ENCODE results near the gene CENPC.

CENPC gene

DNA sequence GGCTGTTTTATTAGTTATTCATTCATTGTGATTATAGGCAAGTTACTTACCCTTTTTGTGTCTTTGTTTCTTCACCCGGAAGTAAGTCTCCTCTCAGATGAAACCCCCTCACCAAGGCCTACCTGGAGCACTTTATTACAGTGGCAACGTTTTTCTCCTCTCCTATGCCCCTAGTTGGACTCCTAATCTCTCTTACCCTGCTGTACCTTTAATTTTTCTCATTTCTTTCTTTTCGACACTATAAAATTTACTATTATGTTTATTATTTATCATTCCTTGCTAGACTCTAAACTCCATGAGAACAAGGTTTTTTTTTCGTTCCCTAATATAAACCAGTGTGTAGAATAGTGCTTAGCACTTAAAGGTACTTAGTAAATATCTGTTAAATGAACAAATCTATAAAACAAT lies 30.8 kb upstream of the CENPC start:
- no peak for ATAC-seq
- no peak for TF ChIP-seq ESRRG (CRISPR knock-in tag; IDR thresholded peaks at IDR 0.05)
- TF ChIP-seq, protein P1, sequence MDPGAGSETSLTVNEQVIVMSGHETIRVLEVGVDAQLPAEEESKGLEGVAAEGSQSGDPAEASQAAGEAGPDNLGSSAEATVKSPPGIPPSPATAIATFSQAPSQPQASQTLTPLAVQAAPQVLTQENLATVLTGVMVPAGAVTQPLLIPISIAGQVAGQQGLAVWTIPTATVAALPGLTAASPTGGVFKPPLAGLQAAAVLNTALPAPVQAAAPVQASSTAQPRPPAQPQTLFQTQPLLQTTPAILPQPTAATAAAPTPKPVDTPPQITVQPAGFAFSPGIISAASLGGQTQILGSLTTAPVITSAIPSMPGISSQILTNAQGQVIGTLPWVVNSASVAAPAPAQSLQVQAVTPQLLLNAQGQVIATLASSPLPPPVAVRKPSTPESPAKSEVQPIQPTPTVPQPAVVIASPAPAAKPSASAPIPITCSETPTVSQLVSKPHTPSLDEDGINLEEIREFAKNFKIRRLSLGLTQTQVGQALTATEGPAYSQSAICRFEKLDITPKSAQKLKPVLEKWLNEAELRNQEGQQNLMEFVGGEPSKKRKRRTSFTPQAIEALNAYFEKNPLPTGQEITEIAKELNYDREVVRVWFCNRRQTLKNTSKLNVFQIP (CRISPR knock-in tag; IDR thresholded peaks at IDR 0.05; ENCODE audit: borderline replicate concordance, low read depth), result no peak
- no peak for TF ChIP-seq OSR1 (CRISPR knock-in tag; IDR thresholded peaks at IDR 0.05)
- no peak for TF ChIP-seq RARB (CRISPR knock-in tag; IDR thresholded peaks at IDR 0.05)
- TF ChIP-seq, protein P2, sequence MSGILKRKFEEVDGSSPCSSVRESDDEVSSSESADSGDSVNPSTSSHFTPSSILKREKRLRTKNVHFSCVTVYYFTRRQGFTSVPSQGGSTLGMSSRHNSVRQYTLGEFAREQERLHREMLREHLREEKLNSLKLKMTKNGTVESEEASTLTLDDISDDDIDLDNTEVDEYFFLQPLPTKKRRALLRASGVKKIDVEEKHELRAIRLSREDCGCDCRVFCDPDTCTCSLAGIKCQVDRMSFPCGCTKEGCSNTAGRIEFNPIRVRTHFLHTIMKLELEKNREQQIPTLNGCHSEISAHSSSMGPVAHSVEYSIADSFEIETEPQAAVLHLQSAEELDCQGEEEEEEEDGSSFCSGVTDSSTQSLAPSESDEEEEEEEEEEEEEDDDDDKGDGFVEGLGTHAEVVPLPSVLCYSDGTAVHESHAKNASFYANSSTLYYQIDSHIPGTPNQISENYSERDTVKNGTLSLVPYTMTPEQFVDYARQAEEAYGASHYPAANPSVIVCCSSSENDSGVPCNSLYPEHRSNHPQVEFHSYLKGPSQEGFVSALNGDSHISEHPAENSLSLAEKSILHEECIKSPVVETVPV (CRISPR knock-in tag; IDR thresholded peaks at IDR 0.05), result no peak
- TF ChIP-seq, protein P3, sequence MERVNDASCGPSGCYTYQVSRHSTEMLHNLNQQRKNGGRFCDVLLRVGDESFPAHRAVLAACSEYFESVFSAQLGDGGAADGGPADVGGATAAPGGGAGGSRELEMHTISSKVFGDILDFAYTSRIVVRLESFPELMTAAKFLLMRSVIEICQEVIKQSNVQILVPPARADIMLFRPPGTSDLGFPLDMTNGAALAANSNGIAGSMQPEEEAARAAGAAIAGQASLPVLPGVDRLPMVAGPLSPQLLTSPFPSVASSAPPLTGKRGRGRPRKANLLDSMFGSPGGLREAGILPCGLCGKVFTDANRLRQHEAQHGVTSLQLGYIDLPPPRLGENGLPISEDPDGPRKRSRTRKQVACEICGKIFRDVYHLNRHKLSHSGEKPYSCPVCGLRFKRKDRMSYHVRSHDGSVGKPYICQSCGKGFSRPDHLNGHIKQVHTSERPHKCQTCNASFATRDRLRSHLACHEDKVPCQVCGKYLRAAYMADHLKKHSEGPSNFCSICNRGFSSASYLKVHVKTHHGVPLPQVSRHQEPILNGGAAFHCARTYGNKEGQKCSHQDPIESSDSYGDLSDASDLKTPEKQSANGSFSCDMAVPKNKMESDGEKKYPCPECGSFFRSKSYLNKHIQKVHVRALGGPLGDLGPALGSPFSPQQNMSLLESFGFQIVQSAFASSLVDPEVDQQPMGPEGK (CRISPR knock-in tag; IDR thresholded peaks at IDR 0.05; ENCODE audit: borderline replicate concordance), result no peak
- no peak for TF ChIP-seq ARNTL (CRISPR knock-in tag; IDR thresholded peaks at IDR 0.05; ENCODE audit: borderline replicate concordance, low read depth)
- TF ChIP-seq ZFP3 (CRISPR knock-in tag; IDR thresholded peaks at IDR 0.05), result no peak
- TF ChIP-seq PPARA (CRISPR knock-in tag; IDR thresholded peaks at IDR 0.05; ENCODE audit: borderline replicate concordance), result no peak
- TF ChIP-seq ZNF8 (CRISPR knock-in tag; IDR thresholded peaks at IDR 0.05), result no peak
- no peak for TF ChIP-seq TCF4 (CRISPR knock-in tag; IDR thresholded peaks at IDR 0.05; ENCODE audit: borderline replicate concordance)
- TF ChIP-seq ISL1 (CRISPR knock-in tag; IDR thresholded peaks at IDR 0.05), result no peak
- no peak for TF ChIP-seq TOX (CRISPR knock-in tag; IDR thresholded peaks at IDR 0.05; ENCODE audit: borderline replicate concordance)
- no peak for TF ChIP-seq ZNF70 (CRISPR knock-in tag; IDR thresholded peaks at IDR 0.05)
- no peak for TF ChIP-seq BACH2 (CRISPR knock-in tag; IDR thresholded peaks at IDR 0.05; ENCODE audit: borderline replicate concordance)
- no peak for TF ChIP-seq ZC3H10 (CRISPR knock-in tag; IDR thresholded peaks at IDR 0.05)
- TF ChIP-seq CSDC2 (CRISPR knock-in tag; IDR thresholded peaks at IDR 0.05), result no peak
- TF ChIP-seq ZFP30 (CRISPR knock-in tag; IDR thresholded peaks at IDR 0.05), result no peak

DNA sequence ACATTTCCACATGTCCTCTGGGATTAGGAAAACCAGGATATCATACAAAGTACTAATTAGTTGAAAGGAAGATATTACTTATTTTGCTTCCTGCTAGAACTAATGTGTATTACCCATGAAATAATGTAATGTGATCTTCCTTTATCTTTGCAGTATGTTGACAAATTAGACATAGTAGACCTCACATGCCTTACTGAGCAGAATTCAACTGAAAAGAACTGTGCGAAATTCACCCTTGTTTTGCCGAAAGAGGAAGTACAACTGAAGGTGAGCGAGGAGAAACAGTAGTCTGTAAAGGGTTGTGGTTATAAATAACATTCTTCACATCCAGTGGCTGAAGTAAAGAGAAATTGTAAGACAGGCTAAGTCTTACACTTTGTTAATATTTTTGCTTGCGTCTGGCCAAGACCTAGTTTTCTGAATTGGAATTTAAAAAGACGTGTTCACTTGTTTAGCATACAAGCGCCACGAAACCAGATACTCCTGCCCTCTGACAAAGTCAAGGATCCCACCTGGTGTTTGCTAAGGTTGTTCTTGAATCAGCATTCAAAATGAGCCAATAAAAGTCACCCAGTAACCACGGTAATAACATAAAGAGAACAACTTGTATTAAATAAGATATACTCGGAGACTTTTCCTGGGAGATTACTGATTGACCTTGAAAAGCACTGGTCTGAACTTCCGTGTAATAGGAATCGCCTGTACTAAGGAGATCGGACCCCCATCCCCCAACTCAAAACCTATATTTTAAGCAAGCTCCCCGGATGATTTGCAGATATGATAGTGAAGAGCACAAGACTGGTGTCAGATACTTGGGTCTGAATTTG lies 30.1 kb upstream of the CENPC start:
- TF ChIP-seq PPARA (CRISPR knock-in tag; IDR thresholded peaks at IDR 0.05; ENCODE audit: borderline replicate concordance), result no peak
- TF ChIP-seq ARNTL (CRISPR knock-in tag; IDR thresholded peaks at IDR 0.05; ENCODE audit: borderline replicate concordance, low read depth), result no peak
- no peak for TF ChIP-seq ISL1 (CRISPR knock-in tag; IDR thresholded peaks at IDR 0.05)
- TF ChIP-seq, protein P3 (CRISPR knock-in tag; IDR thresholded peaks at IDR 0.05; ENCODE audit: borderline replicate concordance), result no peak
- TF ChIP-seq, protein P4, sequence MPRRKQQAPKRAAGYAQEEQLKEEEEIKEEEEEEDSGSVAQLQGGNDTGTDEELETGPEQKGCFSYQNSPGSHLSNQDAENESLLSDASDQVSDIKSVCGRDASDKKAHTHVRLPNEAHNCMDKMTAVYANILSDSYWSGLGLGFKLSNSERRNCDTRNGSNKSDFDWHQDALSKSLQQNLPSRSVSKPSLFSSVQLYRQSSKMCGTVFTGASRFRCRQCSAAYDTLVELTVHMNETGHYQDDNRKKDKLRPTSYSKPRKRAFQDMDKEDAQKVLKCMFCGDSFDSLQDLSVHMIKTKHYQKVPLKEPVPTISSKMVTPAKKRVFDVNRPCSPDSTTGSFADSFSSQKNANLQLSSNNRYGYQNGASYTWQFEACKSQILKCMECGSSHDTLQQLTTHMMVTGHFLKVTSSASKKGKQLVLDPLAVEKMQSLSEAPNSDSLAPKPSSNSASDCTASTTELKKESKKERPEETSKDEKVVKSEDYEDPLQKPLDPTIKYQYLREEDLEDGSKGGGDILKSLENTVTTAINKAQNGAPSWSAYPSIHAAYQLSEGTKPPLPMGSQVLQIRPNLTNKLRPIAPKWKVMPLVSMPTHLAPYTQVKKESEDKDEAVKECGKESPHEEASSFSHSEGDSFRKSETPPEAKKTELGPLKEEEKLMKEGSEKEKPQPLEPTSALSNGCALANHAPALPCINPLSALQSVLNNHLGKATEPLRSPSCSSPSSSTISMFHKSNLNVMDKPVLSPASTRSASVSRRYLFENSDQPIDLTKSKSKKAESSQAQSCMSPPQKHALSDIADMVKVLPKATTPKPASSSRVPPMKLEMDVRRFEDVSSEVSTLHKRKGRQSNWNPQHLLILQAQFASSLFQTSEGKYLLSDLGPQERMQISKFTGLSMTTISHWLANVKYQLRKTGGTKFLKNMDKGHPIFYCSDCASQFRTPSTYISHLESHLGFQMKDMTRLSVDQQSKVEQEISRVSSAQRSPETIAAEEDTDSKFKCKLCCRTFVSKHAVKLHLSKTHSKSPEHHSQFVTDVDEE (CRISPR knock-in tag; IDR thresholded peaks at IDR 0.05), result no peak
- no peak for TF ChIP-seq ZNF565 (CRISPR knock-in tag; conservative IDR thresholded peaks at IDR 0.05; ENCODE audit: low read depth)
- TF ChIP-seq ZNF70 (CRISPR knock-in tag; IDR thresholded peaks at IDR 0.05), result no peak
- no peak for TF ChIP-seq OSR1 (CRISPR knock-in tag; IDR thresholded peaks at IDR 0.05)
- TF ChIP-seq TOX (CRISPR knock-in tag; IDR thresholded peaks at IDR 0.05; ENCODE audit: borderline replicate concordance), result no peak
- no peak for TF ChIP-seq GLIS3 (CRISPR knock-in tag; IDR thresholded peaks at IDR 0.05)
- no peak for TF ChIP-seq CSDC2 (CRISPR knock-in tag; IDR thresholded peaks at IDR 0.05)
- TF ChIP-seq, protein P2 (CRISPR knock-in tag; IDR thresholded peaks at IDR 0.05), result no peak
- TF ChIP-seq RARB (CRISPR knock-in tag; IDR thresholded peaks at IDR 0.05), result no peak
- TF ChIP-seq, protein P1 (CRISPR knock-in tag; IDR thresholded peaks at IDR 0.05; ENCODE audit: borderline replicate concordance, low read depth), result no peak
- no peak for TF ChIP-seq ZFP3 (CRISPR knock-in tag; IDR thresholded peaks at IDR 0.05)
- no peak for TF ChIP-seq ZC3H10 (CRISPR knock-in tag; IDR thresholded peaks at IDR 0.05)
- no peak for TF ChIP-seq ESRRG (CRISPR knock-in tag; IDR thresholded peaks at IDR 0.05)
- ATAC-seq, result no peak

Measured in SK-N-SH treated with all-trans-retinoic acid at 6 μM for 48 hours (cell line).